DND-41 (cell line): Measurements from ENCODE around the gene MCRIP1.
A peak's percentile ranks its signal among the peaks of the same experiment; 100 is the strongest.

ENCODE experiments used
- ATAC-seq: fragments of 200-7000 bp; cut with Tn5 transposase; 3 replicates; pipeline ENCODE4 v1.9.1; 2021; ENCODE audit warnings: low read depth; ENCODE audit not compliant: insufficient read depth
- DNase-seq: peaks from one replicate; pipeline ENCODE4 v3.0.0-alpha.2; 2020
- H2AFZ ChIP-seq: 2 replicates; pipeline ENCODE4 v1.6.0; 2012; ENCODE audit warnings: low read depth, low read length
- H3K27ac ChIP-seq: 2 replicates; pipeline ENCODE4 v1.5.1; 2012; ENCODE audit warnings: low read length, inconsistent platforms
- H3K27me3 ChIP-seq: fragments of 200-600 bp; sonication (generic); 2 replicates; pipeline ENCODE4 v1.6.0; 2012; ENCODE audit warnings: low read length, mild to moderate bottlenecking, inconsistent platforms; ENCODE audit not compliant: insufficient read depth, poor library complexity
- H3K36me3 ChIP-seq: 2 replicates; pipeline ENCODE4 v1.5.1; 2012; ENCODE audit warnings: low read length, inconsistent platforms; ENCODE audit not compliant: insufficient read depth
- H3K4me1 ChIP-seq: 2 replicates; pipeline ENCODE4 v1.5.1; 2012; ENCODE audit warnings: mild to moderate bottlenecking, low read length; ENCODE audit not compliant: insufficient read depth
- H3K4me2 ChIP-seq: 2 replicates; pipeline ENCODE4 v1.6.0; 2012; ENCODE audit warnings: mild to moderate bottlenecking, moderate library complexity, low read length, inconsistent platforms; ENCODE audit not compliant: insufficient read depth
- H3K4me3 ChIP-seq, 2 experiments: fragments of 200-600 bp in 1 of 2; shearing (Covaris generic) in 1 of 2; 2 replicates each; pipeline ENCODE4 v1.5.1; 2012 to 2016; ENCODE audit warnings: inconsistent platforms in 2 of 2, low read length in 2 of 2, mild to moderate bottlenecking in 2 of 2, low read depth in 1 of 2, moderate library complexity in 1 of 2
- H3K79me2 ChIP-seq: 2 replicates; pipeline ENCODE4 v1.6.0; 2012; ENCODE audit warnings: low read length, inconsistent platforms; ENCODE audit not compliant: insufficient read depth
- H3K9ac ChIP-seq: 2 replicates; pipeline ENCODE4 v1.6.0; 2012; ENCODE audit warnings: low read depth, mild to moderate bottlenecking, inconsistent platforms, low read length, moderate library complexity
- H3K9me3 ChIP-seq: 2 replicates; pipeline ENCODE4 v1.5.1; 2012; ENCODE audit warnings: low read length, moderate library complexity, mild to moderate bottlenecking, inconsistent platforms; ENCODE audit not compliant: insufficient read depth, severe bottlenecking
- H4K20me1 ChIP-seq: 2 replicates; pipeline ENCODE4 v1.6.0; 2012; ENCODE audit warnings: low read length; ENCODE audit not compliant: insufficient read depth
- CTCF ChIP-seq: IDR thresholded peaks from 2 replicates; pipeline ENCODE4 v1.5.1; 2012; ENCODE audit warnings: borderline replicate concordance, low read length, moderate library complexity, mild to moderate bottlenecking; ENCODE audit not compliant: poor library complexity, severe bottlenecking; ENCODE audit errors: extremely low read depth
- EZH2 ChIP-seq: IDR thresholded peaks from 3 replicates; pipeline ENCODE4 v1.6.1; 2012; ENCODE audit warnings: borderline replicate concordance, low read depth, mild to moderate bottlenecking, moderate library complexity, low read length, inconsistent platforms; ENCODE audit not compliant: severe bottlenecking

Gene MCRIP1

GRCh38 chr17:81809556-81809998 lies 23.5 kb downstream of the MCRIP1 start:
- H3K9ac ChIP-seq: no peak overlapping the region
- DNase-seq (no peak), ATAC-seq (no peak)
- TF ChIP-seq EZH2 (no peak), CTCF (no peak)
- H3K79me2 ChIP-seq: no peaks in the 10 kb centered on the region
- H3K36me3 ChIP-seq: no peaks in the 10 kb centered on the region
- H3K27me3 ChIP-seq: no peaks in the 10 kb centered on the region
- no peaks in the 10 kb centered on the region for H3K4me1 ChIP-seq
- H3K9me3 ChIP-seq: no peaks in the 10 kb centered on the region
- H3K4me2 ChIP-seq: no peak overlapping the region
- H3K4me3 ChIP-seq: no peak overlapping the region
- 0 out of 2 replicates have a peak, but pooled peaks cover 7% of the 10 kb centered on the region for H4K20me1 ChIP-seq
- H3K27ac ChIP-seq: no peak overlapping the region
- no peak overlapping the region for H2AFZ ChIP-seq

GRCh38 chr17:81808778-81809555 lies 24.1 kb downstream of the MCRIP1 start:
- Histone ChIP-seq H3K27ac (no peak overlapping the region), H3K4me1 (no peaks in the 10 kb centered on the region), H3K4me2 (no peak overlapping the region), H3K9ac (no peak overlapping the region), H3K9me3 (no peaks in the 10 kb centered on the region), H2AFZ (no peak overlapping the region), H4K20me1 (0 out of 2 replicates have a peak, but pooled peaks cover 7% of the 10 kb centered on the region), H3K27me3 (no peaks in the 10 kb centered on the region), H3K4me3 (no peak overlapping the region), H3K36me3 (no peaks in the 10 kb centered on the region), H3K79me2 (no peaks in the 10 kb centered on the region)
- peak; percentile 36 for DNase-seq
- TF ChIP-seq EZH2 (no peak), CTCF (peak; percentile 58)
- peak; percentile 57; the same call in 2 of the 3 replicates for ATAC-seq

DNA sequence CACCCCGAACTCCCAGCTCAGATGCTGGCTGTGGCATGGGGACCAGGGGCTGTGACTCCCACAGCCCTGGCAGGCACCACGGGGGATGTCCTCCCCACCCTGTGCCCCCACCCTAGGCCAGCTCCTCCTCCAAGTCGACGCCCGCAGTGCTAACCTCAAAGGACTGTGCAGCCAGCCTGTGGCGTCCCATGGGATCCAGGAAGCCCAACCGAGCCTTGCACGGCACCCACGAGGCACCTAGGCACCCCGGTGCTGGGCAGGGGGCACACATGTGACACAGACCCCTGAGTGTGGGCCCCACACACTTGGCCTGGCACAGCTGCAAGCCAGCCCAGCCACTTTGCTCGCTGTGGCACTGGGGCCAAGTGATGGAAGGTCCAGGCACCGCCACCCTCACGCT lies 25.3 kb downstream of the MCRIP1 start:
- DNase-seq (peak; percentile 52), ATAC-seq (peak; percentile 67)
- H3K4me3 ChIP-seq: no peak overlapping the region
- no peak overlapping the region for H2AFZ ChIP-seq
- TF ChIP-seq CTCF (no peak), EZH2 (no peak)
- no peaks in the 10 kb centered on the region for H3K79me2 ChIP-seq
- no peaks in the 10 kb centered on the region for H3K27me3 ChIP-seq
- no peaks in the 10 kb centered on the region for H3K9me3 ChIP-seq
- H3K4me1 ChIP-seq: no peaks in the 10 kb centered on the region
- H3K36me3 ChIP-seq: no peaks in the 10 kb centered on the region
- H3K4me2 ChIP-seq: no peak overlapping the region
- H3K9ac ChIP-seq: no peak overlapping the region
- no peak overlapping the region for H3K27ac ChIP-seq
- 0 out of 2 replicates have a peak, but pooled peaks cover 7% of the 10 kb centered on the region for H4K20me1 ChIP-seq
